SU-DHL-6 (cell line): ENCODE data around the gene CERK.

ENCODE experiments used
- H2AFZ ChIP-seq: fragments of 200-600 bp; sonication (generic); 2 replicates; pipeline ENCODE4 v1.6.1; 2014; ENCODE audit warnings: low read depth, mild to moderate bottlenecking, moderate library complexity, mixed read lengths, antibody characterized with exemption, low read length; ENCODE audit not compliant: severe bottlenecking
- H3F3A ChIP-seq: fragments of 200-600 bp; shearing (Covaris generic); 2 replicates; pipeline ENCODE4 v1.6.0; 2016; ENCODE audit warnings: antibody characterized with exemption, mild to moderate bottlenecking; ENCODE audit not compliant: insufficient read depth
- H3K27ac ChIP-seq: fragments of 200-600 bp; sonication (generic); 2 replicates; pipeline ENCODE4 v1.5.1; 2016; ENCODE audit warnings: low read depth, mild to moderate bottlenecking, low read length, moderate library complexity, mixed read lengths
- H3K27me3 ChIP-seq: fragments of 200-600 bp; sonication (generic), shearing (Covaris generic); 2 replicates; pipeline ENCODE4 v1.6.0; 2014; ENCODE audit warnings: mild to moderate bottlenecking, low read length
- H3K36me3 ChIP-seq: fragments of 200-600 bp; sonication (generic); 2 replicates; pipeline ENCODE4 v1.6.1; 2014; ENCODE audit warnings: mild to moderate bottlenecking, low read length, mixed read lengths
- H3K4me2 ChIP-seq: fragments of 300-600, 200-600 bp; shearing (Covaris generic), sonication (generic); 2 replicates; pipeline ENCODE4 v1.6.0; 2014; ENCODE audit warnings: low read length, low read depth, mild to moderate bottlenecking; ENCODE audit not compliant: poor library complexity, severe bottlenecking
- H3K4me3 ChIP-seq: fragments of 200-600 bp; sonication (generic); 2 replicates; pipeline ENCODE4 v1.5.1; 2014; ENCODE audit warnings: antibody characterized with exemption, low read length, mild to moderate bottlenecking, mixed read lengths; ENCODE audit not compliant: insufficient read depth, poor library complexity, severe bottlenecking
- H3K79me2 ChIP-seq: fragments of 200-600 bp; sonication (generic); 2 replicates; pipeline ENCODE4 v1.6.1; 2014; ENCODE audit warnings: mild to moderate bottlenecking, low read length, moderate library complexity; ENCODE audit not compliant: insufficient read depth
- H3K9ac ChIP-seq: fragments of 200-600 bp; sonication (generic); 2 replicates; pipeline ENCODE4 v1.7.0; 2014; ENCODE audit warnings: mild to moderate bottlenecking, low read length
- H3K9me2 ChIP-seq: fragments of 200-600 bp; sonication (generic); replicated peaks from 2 replicates; pipeline ENCODE4 v1.6.1; 2014; ENCODE audit warnings: low read length; ENCODE audit not compliant: insufficient read depth
- H3K9me3 ChIP-seq: fragments of 200-600 bp; sonication (generic); 2 replicates; pipeline ENCODE4 v1.6.1; 2014; ENCODE audit warnings: low read length, mixed read lengths; ENCODE audit not compliant: insufficient read depth
- H4K20me1 ChIP-seq: fragments of 200-600 bp; sonication (generic); 2 replicates; pipeline ENCODE4 v1.6.1; 2014; ENCODE audit warnings: low read depth, mild to moderate bottlenecking, antibody characterized with exemption, low read length, moderate library complexity, mixed read lengths
- CTCF ChIP-seq: fragments of 200-600 bp; sonication (generic); IDR thresholded peaks from one replicate; pipeline ENCODE4 v1.5.1; 2017; ENCODE audit warnings: antibody characterized with exemption, mild to moderate bottlenecking, low read length, moderate library complexity; ENCODE audit not compliant: insufficient read depth, poor library complexity, severe bottlenecking
- EZH2phosphoT487 ChIP-seq: fragments of 200-600 bp; sonication (generic), shearing (Covaris generic); conservative IDR thresholded peaks from 2 replicates; pipeline ENCODE4 v1.6.1; 2018; ENCODE audit warnings: mild to moderate bottlenecking, antibody characterized with exemption, low read length, moderate library complexity, mixed read lengths

CERK gene

GRCh38 chr22:46714550-46714949 is 23.5 kb downstream of the CERK start:
- no peaks in the 10 kb centered on the region for H3K27me3 ChIP-seq
- 0 out of 2 replicates have a peak, but pooled peaks cover 4% of the 10 kb centered on the region for H3F3A ChIP-seq
- H3K9me3 ChIP-seq: no peaks in the 10 kb centered on the region
- no peak overlapping the region for H3K27ac ChIP-seq
- no peaks in the 10 kb centered on the region for H4K20me1 ChIP-seq
- H3K9me2 ChIP-seq: no peaks in the 10 kb centered on the region
- H3K4me3 ChIP-seq: no peak overlapping the region
- TF ChIP-seq EZH2phosphoT487: no peak
- no peak for TF ChIP-seq CTCF
- H3K4me2 ChIP-seq: no peak overlapping the region
- H3K36me3 ChIP-seq: no peaks in the 10 kb centered on the region
- no peak overlapping the region for H3K9ac ChIP-seq
- no peak overlapping the region for H2AFZ ChIP-seq
- H3K79me2 ChIP-seq: no peaks in the 10 kb centered on the region

GRCh38 chr22:46712288-46712687 is 25.8 kb downstream of the CERK start:
- Histone ChIP-seq H3K9ac (no peak overlapping the region), H4K20me1 (no peaks in the 10 kb centered on the region), H3K27me3 (no peaks in the 10 kb centered on the region), H3K9me2 (no peaks in the 10 kb centered on the region), H3K27ac (no peak overlapping the region), H3K4me2 (no peak overlapping the region), H3K36me3 (no peaks in the 10 kb centered on the region), H3K4me3 (no peak overlapping the region), H2AFZ (no peak overlapping the region), H3K79me2 (no peaks in the 10 kb centered on the region), H3F3A (0 out of 2 replicates have a peak, but pooled peaks cover 4% of the 10 kb centered on the region), H3K9me3 (no peaks in the 10 kb centered on the region)
- TF ChIP-seq EZH2phosphoT487 (no peak), CTCF (no peak)

- Histone ChIP-seq H3K9me2 (no peaks in the 10 kb centered on the region), H3K4me3 (no peak overlapping the region), H4K20me1 (no peaks in the 10 kb centered on the region), H3K4me2 (no peak overlapping the region), H3K9me3 (no peaks in the 10 kb centered on the region), H2AFZ (no peak overlapping the region), H3F3A (0 out of 2 replicates have a peak, but pooled peaks cover 4% of the 10 kb centered on the region), H3K36me3 (no peaks in the 10 kb centered on the region), H3K79me2 (no peaks in the 10 kb centered on the region), H3K27ac (no peak overlapping the region), H3K9ac (no peak overlapping the region), H3K27me3 (no peaks in the 10 kb centered on the region)
- TF ChIP-seq CTCF (no peak), EZH2phosphoT487 (no peak)
Measured at GRCh38 chr22:46710806-46711205, 27.2 kb downstream of the CERK start.
